H9 (cell line): Measurements from ENCODE around the gene TMED10. TPM values are rescaled to one million over a fixed set of nuclear protein-coding genes. Genes with fewer than 3 reads are reported as not detected.

ENCODE experiments used
- DNase-seq: peaks from one replicate; pipeline ENCODE4 v3.0.0-alpha.2; 2017
- H2AFZ ChIP-seq: one replicate; pipeline ENCODE4 v1.6.1; 2013; ENCODE audit warnings: mild to moderate bottlenecking, low read length, control low read depth, moderate library complexity
- H2AK5ac ChIP-seq: 2 replicates; pipeline ENCODE4 v1.6.1; 2013; ENCODE audit warnings: low read length, control low read depth, mixed read lengths; ENCODE audit not compliant: insufficient read length
- H2BK120ac ChIP-seq: one replicate; pipeline ENCODE4 v1.6.1; 2013; ENCODE audit warnings: low read depth, mild to moderate bottlenecking, low read length, control low read depth, inconsistent platforms; ENCODE audit not compliant: poor library complexity, severe bottlenecking
- H2BK12ac ChIP-seq: 2 replicates; pipeline ENCODE4 v1.6.1; 2013; ENCODE audit warnings: low read length, control low read depth, mixed read lengths, low read depth; ENCODE audit not compliant: insufficient read length
- H2BK15ac ChIP-seq: 2 replicates; pipeline ENCODE4 v1.6.1; 2013; ENCODE audit warnings: low read depth, low read length, control low read depth
- H2BK20ac ChIP-seq: one replicate; pipeline ENCODE4 v1.6.1; 2013; ENCODE audit warnings: low read depth, mild to moderate bottlenecking, low read length, control low read depth, inconsistent platforms; ENCODE audit not compliant: poor library complexity, severe bottlenecking
- H2BK5ac ChIP-seq: 2 replicates; pipeline ENCODE4 v1.6.1; 2013; ENCODE audit warnings: low read length, control low read depth, mixed read lengths; ENCODE audit not compliant: insufficient read length
- H3K14ac ChIP-seq: 2 replicates; pipeline ENCODE4 v1.6.1; 2013; ENCODE audit warnings: low read length, control low read depth; ENCODE audit not compliant: insufficient read depth
- H3K18ac ChIP-seq: 2 replicates; pipeline ENCODE4 v1.6.1; 2013; ENCODE audit warnings: low read depth, mild to moderate bottlenecking, mixed read lengths, low read length, control low read depth; ENCODE audit not compliant: insufficient read length
- H3K23ac ChIP-seq: 2 replicates; pipeline ENCODE4 v1.6.1; 2013; ENCODE audit warnings: low read length, control low read depth, mixed read lengths, low read depth; ENCODE audit not compliant: insufficient read length
- H3K23me2 ChIP-seq: 2 replicates; pipeline ENCODE4 v1.6.1; 2013; ENCODE audit warnings: low read depth, mild to moderate bottlenecking, mixed read lengths, low read length, control low read depth; ENCODE audit not compliant: insufficient read length, poor library complexity, severe bottlenecking
- H3K27ac ChIP-seq: 2 replicates; pipeline ENCODE4 v1.5.1; 2013; ENCODE audit warnings: low read length, control low read depth, mixed read lengths, low read depth; ENCODE audit not compliant: insufficient read length
- H3K27me3 ChIP-seq: 2 replicates; pipeline ENCODE4 v1.6.1; 2013; ENCODE audit warnings: low read length, control low read depth, inconsistent platforms; ENCODE audit not compliant: insufficient read depth
- H3K4ac ChIP-seq: 2 replicates; pipeline ENCODE4 v1.6.1; 2013; ENCODE audit warnings: low read depth, mild to moderate bottlenecking, control low read depth, inconsistent platforms, low read length, moderate library complexity
- H3K4me1 ChIP-seq: 2 replicates; pipeline ENCODE4 v1.6.1; 2013; ENCODE audit warnings: low read length, control low read depth, inconsistent platforms; ENCODE audit not compliant: insufficient read depth
- H3K4me2 ChIP-seq: 2 replicates; pipeline ENCODE4 v1.6.1; 2013; ENCODE audit warnings: low read length, control low read depth, mixed read lengths; ENCODE audit not compliant: insufficient read length, insufficient read depth
- H3K56ac ChIP-seq: 2 replicates; pipeline ENCODE4 v1.6.1; 2013; ENCODE audit warnings: low read depth, mild to moderate bottlenecking, mixed read lengths, low read length, control low read depth; ENCODE audit not compliant: insufficient read length
- H3K79me1 ChIP-seq: 2 replicates; pipeline ENCODE4 v1.6.1; 2013; ENCODE audit warnings: low read depth, mild to moderate bottlenecking, moderate library complexity, low read length, control low read depth, inconsistent platforms; ENCODE audit not compliant: insufficient read depth, poor library complexity, severe bottlenecking
- H3K79me2 ChIP-seq: 2 replicates; pipeline ENCODE4 v1.6.1; 2013; ENCODE audit warnings: low read length, control low read depth, inconsistent platforms; ENCODE audit not compliant: insufficient read depth
- H3K9ac ChIP-seq: 2 replicates; pipeline ENCODE4 v1.6.1; 2013; ENCODE audit warnings: low read length, control low read depth, mixed read lengths; ENCODE audit not compliant: insufficient read length; ENCODE audit errors: extremely low read depth
- H3K9me3 ChIP-seq: one replicate; pipeline ENCODE4 v1.6.1; 2013; ENCODE audit warnings: low read depth, low read length, inconsistent platforms; ENCODE audit not compliant: control insufficient read depth
- H3T11ph ChIP-seq: one replicate; pipeline ENCODE4 v1.6.1; 2013; ENCODE audit warnings: mild to moderate bottlenecking, low read length, control low read depth, inconsistent platforms
- H4K20me1 ChIP-seq: one replicate; pipeline ENCODE4 v1.6.1; 2013; ENCODE audit not compliant: control insufficient read depth, insufficient read length, insufficient read depth
- H4K5ac ChIP-seq: 2 replicates; pipeline ENCODE4 v1.6.1; 2013; ENCODE audit warnings: low read depth, mild to moderate bottlenecking, mixed read lengths, low read length, control low read depth; ENCODE audit not compliant: insufficient read length
- H4K8ac ChIP-seq: replicated peaks from 2 replicates; pipeline ENCODE4 v1.6.1; 2013; ENCODE audit warnings: low read length, control low read depth, mixed read lengths, low read depth; ENCODE audit not compliant: insufficient read length
- H4K91ac ChIP-seq: 2 replicates; pipeline ENCODE4 v1.6.1; 2013; ENCODE audit warnings: low read depth, mild to moderate bottlenecking, moderate library complexity, mixed read lengths, low read length, control low read depth; ENCODE audit not compliant: insufficient read length
- H3K27ac Mint-ChIP-seq, 3 experiments: 2 replicates in 2 of 3; 3 replicates in 1 of 3; pipeline ENCODE4 v1.8.0; 2020 to 2021; ENCODE audit warnings: mixed read lengths in 3 of 3, mild to moderate bottlenecking in 1 of 3, moderate library complexity in 1 of 3
- H3K27me3 Mint-ChIP-seq: 2 replicates; pipeline ENCODE4 v1.8.0; 2021; ENCODE audit warnings: low read depth, mild to moderate bottlenecking, moderate library complexity, mixed read lengths
- H3K36me3 Mint-ChIP-seq, 3 experiments: 2 replicates in 2 of 3; 3 replicates in 1 of 3; pipeline ENCODE4 v1.8.0; 2020 to 2021; ENCODE audit warnings: low read depth in 3 of 3, mixed read lengths in 3 of 3; ENCODE audit not compliant: insufficient read depth in 1 of 3
- H3K4me1 Mint-ChIP-seq, 2 experiments: 2 replicates each; pipeline ENCODE4 v1.8.0; 2020; ENCODE audit warnings: mixed read lengths in 2 of 2
- H3K4me3 Mint-ChIP-seq, 2 experiments: 2 replicates in 1 of 2; 3 replicates in 1 of 2; pipeline ENCODE4 v1.8.0; 2020 to 2021; ENCODE audit warnings: mild to moderate bottlenecking in 2 of 2, mixed read lengths in 2 of 2, moderate library complexity in 1 of 2
- H3K9me3 Mint-ChIP-seq, 2 experiments: 2 replicates in 1 of 2; 3 replicates in 1 of 2; pipeline ENCODE4 v1.8.0; 2020; ENCODE audit warnings: mild to moderate bottlenecking in 2 of 2, mixed read lengths in 2 of 2, moderate library complexity in 1 of 2
- CTCF ChIP-seq: fragments of 200-600 bp; sonication (generic); conservative IDR thresholded peaks from 3 replicates; pipeline ENCODE4 v1.8.0; 2021; ENCODE audit warnings: antibody characterized with exemption, mild to moderate bottlenecking
- WGBS: extraction: QIAGEN DNeasy Blood & Tissue Kit; methylation state at CpG from one replicate; pipeline ENCODE4 v1.1.7; 2013; ENCODE audit warnings: missing lambda C conversion rate, low lambda C conversion rate, mixed read lengths; ENCODE audit not compliant: insufficient read length; ENCODE audit errors: extremely low coverage; 5-methylcytosine and 5-hydroxymethylcytosine counted together
- total RNA-seq: library from RNA; stranded (reverse); gene quantifications from 2 replicates; pipeline ENCODE4 v1.2.1, GENCODE V29; 2021

Gene TMED10
- total RNA-seq, 1 experiment from 2014 or later: 176 TPM

DNA sequence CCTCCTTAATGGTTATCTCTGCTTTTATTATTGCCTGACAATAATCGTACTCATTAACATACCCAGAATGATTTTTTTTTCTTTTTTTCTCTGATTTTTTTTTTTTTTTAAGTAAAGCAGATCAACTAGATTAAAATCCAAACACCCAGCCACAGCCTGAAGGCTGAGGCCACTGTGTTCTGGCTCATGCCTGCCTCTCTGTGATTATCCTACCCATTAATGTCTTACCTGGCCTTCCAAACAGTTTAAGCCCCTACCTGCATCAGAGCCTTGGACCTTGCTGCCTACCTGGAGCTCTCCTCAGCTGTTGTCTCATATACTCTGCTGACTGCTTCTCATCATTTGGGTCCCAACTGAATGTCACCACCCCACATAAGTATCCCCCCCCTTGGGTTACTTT lies 6.8 kb upstream of the TMED10 start:
- peaks cover 0 to 6% of the 10 kb centered on the region in 2 experiments; a peak in 1 of 4 replicates for H3K4me1 Mint-ChIP-seq
- WGBS: no CpG with 5 or more reads among the region's 1 CpG

More for the DNA sequence above, 6.8 kb upstream of the TMED10 start:
- Mint-ChIP-seq H3K9me3 (no peaks in the 10 kb centered on the region), H3K27ac (no peak overlapping the region), H3K4me3 (no peak overlapping the region), H3K36me3 (no peaks in the 10 kb centered on the region), H3K27me3 (no peaks in the 10 kb centered on the region; the same call in 1 of the 2 replicates)
- Histone ChIP-seq H3K4me2 (no peak overlapping the region), H2BK120ac (no peak overlapping the region), H3K9ac (no peak overlapping the region), H4K91ac (no peak overlapping the region), H3K23me2 (no peaks in the 10 kb centered on the region), H3K4ac (no peak overlapping the region), H2BK20ac (no peak overlapping the region), H2AFZ (no peak overlapping the region), H3K14ac (no peak overlapping the region), H2AK5ac (no peak overlapping the region), H3K18ac (no peak overlapping the region), H2BK5ac (no peak overlapping the region), H3K79me2 (no peaks in the 10 kb centered on the region), H3K27me3 (no peaks in the 10 kb centered on the region), H3K9me3 (no peaks in the 10 kb centered on the region), H3T11ph (no peak overlapping the region), H4K20me1 (no peaks in the 10 kb centered on the region), H3K27ac (no peak overlapping the region), H3K56ac (no peak overlapping the region), H3K23ac (no peak overlapping the region), H3K4me1 (no peaks in the 10 kb centered on the region), H4K8ac (no peak overlapping the region), H2BK15ac (no peak overlapping the region), H3K79me1 (no peaks in the 10 kb centered on the region), H4K5ac (no peak overlapping the region), H2BK12ac (no peak overlapping the region)
- no peak for TF ChIP-seq CTCF
- no peak for DNase-seq
